Measurements from ENCODE around the gene POLN.

GRCh38 chr4:2245787-2246275 is 3.9 kb upstream of the POLN start:
- TF ChIP-seq CTCF (IDR thresholded peaks at IDR 0.05) (no peak), EP300 (IDR thresholded peaks at IDR 0.05; ENCODE audit: low read depth) (no peak)

Data from transverse colon (tissue), 3 donors.